Activated CD4-positive, alpha-beta T cell treated with anti-CD3 and anti-CD28 coated beads for 24 hours (primary cell): ENCODE data around the gene SPSB3.

ENCODE experiments used
- DNase-seq, 2 donors: peaks; one replicate each; pipeline ENCODE4 v3.0.0-alpha.2; 2020; ENCODE audit warnings: low read depth in 2 of 2

SPSB3 gene

GRCh38 chr16:1775006-1775845 lies 7.1 kb downstream of the SPSB3 start:
- DNase-seq, result no peak

DNA sequence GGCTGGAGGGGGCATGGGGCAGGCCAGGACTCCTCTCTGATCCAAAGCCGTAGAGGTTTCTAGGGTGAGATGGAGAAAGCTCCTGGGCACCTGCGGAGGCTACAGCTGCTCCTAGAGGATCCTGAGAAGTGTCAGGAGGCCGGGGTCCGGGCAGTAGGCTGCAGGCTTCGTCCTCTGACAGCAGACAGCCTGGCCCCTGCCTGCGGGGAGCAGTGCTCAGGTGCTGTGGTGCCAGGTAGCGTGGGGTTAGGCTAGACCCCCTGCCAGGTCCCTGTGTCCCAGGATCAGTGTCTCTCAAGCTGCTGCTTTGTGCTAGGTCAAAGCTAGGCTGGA lies 8.0 kb downstream of the SPSB3 start:
- DNase-seq, result no peak

GRCh38 chr16:1773703-1774447 lies 8.5 kb downstream of the SPSB3 start:
- no peak for DNase-seq

DNA sequence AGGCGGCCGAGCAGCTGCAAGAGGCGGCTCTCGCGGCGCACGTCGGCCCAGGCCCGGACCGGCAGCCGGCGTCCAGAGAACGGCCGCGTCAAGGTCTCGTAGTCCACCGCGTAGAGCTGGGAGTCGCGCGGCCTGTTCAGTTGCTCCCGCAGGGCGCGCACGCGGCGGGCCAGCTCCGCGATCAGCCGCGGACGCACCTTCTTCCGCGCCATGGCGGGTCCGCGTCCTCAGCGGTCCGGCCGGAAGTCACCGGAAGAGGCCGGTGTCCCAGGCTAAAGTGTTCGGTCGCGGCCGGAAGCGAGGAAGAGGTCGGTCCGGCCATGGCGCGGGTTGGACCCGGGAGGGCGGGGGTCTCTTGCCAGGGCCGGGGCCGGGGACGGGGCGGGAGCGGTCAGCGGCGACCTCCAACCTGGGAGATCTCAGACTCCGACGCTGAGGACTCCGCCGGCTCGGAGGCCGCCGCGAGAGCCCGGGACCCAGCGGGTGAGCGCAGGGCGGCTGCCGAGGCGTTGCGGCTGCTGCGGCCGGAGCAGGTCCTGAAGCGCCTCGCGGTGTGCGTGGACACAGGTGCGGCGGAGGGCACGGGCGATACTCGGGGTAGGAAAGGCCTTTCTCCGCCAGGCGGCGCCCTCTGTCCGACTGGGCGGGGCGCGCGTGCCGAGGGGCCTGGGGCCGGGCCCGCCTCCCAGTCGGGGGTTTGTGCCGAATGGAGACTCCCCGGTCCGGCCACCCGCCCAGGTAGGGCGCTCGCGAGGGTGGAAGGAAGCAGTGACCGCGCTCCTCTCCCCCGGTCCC lies 9.3 kb downstream of the SPSB3 start, which contains the start of gene MRPS34:
MRPS34 (minus strand) TSS at position 227 of the 795 bp plus-strand sequence; CDS start at position 212, 15 bp downstream.
- DNase-seq, result peak; percentile 69 to 76

DNA sequence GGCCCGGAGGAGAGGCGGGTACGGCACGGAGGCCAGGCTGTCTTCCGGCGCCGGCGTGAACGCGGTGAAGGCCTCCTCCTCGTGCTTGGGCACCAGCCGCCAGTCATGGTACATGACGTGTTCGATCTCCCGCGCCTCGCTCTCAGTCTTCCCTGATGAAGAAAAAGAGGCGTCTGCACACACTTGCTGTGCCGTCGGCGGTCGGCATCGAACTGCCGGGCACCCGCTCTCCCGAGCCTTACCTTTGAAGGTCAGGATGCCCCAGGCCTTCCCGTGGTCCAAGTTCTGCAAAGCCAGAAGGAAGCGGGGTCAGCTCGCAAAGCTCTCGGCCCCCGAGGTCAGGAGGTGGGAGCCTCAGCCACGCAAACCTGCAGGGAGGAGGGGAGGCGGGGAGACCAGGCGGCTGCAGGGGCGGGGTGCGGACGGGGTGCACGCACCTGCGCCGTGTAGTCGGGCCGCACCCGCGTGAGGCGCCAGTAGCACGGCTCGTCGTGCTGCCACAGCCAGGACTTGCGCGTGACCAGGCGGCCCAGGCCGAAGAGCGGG lies 9.9 kb downstream of the SPSB3 start, which contains the start of gene EME2:
EME2 (plus strand) TSS at position 449 of the 546 bp plus-strand sequence. CDS start 418 bp downstream, outside the sequence.
- no peak for DNase-seq

GRCh38 chr16:1771864-1772361 lies 10.5 kb downstream of the SPSB3 start:
- DNase-seq, result no peak

DNA sequence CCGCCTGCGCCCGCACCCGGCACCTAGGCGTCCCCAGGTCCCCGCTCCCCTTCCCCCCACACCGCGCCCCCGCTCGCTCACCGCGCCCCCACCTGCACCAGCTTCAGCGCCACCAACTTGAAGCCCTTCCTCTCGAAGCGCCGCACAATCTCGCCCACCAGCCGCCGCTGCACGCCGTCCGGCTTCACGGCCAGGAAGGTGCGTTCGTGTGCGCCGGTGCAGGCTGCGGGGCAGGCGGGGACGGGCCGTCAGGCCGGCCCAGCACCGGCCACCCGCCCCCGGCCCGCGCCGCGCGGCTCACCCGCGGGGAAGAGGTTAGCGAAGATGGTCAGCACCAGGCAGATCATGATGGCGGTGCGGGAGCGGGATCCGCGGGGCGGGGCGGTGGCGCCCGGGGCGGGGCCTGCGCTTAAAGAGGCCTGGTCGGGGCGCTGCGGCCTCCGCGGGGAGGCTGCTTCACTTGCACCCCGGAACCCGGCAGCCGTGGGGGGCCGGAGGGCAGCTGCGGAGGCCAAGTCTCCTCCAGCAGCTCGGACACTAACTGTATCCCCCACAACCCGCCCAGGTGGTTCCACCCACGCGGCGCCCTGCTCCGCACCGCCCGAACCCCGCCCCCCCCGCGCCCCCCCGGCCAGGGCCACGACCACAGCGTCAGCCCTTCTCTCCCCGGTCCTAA lies 11.0 kb downstream of the SPSB3 start, which contains the start of gene NME3:
NME3 (minus strand) TSS at position 356 of the 676 bp plus-strand sequence; CDS start at position 347, 9 bp downstream.
- peak; percentile 66 to 69 for DNase-seq

DNA sequence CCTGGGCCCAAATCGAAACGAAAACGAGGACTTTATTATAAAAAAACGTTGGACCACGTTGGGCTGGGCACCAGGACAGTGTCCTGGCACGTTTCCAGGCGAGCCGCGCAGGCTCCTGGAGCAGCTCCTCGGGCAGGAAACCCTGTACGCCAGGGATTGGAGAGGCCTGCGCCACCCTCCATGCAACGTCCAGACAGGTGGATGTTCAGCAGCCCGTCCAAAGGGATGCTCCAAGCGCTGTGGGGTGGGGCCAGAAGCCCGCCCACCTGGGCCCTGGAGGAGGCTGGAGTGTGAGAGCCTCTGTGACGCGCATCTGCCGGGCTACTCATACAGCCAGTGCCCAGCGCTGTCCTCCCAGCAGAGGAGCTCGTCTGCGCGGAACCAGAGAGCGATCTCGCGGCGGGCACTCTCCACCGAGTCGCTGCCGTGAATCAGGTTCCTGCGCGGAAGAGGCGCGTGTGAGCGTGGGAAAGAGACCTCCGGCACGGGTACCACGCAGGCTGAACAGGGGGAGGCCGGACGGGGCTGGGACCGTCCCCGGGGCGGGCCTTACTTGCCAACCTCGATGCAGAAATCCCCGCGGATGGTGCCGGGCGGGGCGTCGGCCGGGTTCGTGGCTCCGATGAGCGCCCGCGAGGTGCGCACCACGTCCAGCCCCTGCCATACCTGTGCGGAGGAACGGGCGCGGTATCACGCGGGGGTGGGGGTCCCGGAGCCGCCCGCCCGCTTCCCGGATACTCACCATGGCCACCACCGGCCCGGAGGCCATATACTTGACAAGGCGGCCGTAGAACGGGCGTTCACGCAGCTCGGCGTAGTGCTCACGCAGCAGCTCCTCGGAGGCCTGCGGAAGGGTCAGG lies 11.8 kb downstream of the SPSB3 start:
- peak in 1 of 2 donors; percentile 53 for DNase-seq

DNA sequence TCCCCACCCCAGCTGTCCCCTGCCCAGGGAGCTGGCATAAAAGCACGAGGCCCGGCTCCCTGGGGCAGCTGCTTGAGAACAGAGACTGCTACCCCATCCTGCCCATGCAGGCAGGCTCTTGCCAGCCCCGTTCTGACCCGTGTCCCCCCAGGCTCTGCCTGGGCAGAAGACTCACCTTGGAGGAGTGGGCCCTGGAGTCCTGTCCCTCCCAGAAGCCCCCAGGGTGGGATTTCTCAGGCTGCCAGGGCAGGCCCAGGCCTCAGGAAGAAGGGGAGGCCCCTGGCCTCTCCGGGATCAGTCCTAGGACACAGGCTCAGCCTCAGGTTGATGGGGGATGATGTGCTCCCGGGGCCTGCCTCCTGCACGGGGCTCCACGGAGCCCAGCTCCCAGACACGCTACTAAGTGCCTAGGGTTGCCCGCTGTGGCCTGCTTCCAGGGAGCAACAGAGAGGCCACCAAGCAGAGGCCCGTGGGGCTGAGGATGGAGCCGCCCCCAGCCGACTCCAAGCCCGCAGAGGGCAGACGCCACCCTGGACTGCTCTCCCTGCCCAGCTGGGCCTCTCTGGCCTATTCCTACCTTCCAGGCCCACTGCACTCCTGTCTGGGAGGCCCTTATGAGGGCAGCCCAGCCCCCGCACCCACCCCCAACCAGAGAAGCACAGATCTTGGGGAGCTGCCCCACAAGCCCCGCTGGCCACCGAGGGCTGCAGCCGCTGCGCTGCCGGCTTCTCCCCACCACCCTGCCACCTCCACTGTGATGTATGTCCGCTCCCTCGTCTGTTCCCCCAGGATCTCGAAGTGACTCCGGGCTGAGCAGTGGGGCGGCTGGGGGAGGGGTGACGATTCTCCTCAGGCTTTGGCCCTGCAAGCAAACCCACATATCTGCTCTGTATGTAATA lies 12.7 kb downstream of the SPSB3 start:
- DNase-seq, result no peak

DNA sequence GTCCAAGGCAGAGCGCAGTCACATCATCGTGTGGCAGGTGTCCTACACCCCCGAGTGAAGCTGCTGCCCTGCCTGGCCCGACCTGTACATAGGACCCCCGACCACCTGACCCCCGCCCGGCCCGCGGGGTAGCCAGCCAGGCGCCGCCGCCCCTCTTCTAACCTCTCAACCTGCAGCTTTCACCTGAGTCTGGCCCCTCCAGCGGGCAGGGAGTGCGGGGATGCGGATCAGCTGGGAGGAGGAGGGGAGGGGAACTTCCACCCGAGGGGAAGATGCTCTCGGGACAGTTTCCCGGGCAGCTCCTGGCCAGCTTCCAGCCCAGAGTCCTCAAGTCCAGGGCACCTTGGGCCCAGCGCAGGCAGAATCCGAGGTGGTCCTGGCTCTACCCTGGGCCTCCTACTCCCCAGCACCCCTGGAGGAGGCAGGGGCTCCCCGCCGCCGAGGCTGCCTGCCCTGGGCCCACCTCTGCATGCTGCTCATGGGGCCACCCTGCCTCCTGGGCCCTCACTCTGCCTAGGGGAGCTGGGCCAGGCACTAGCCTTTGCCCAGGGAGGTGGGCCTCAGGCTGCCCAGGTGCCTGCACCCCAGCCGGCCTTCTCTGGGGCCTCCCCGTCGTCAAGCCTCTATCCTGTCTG lies 13.5 kb downstream of the SPSB3 start:
- DNase-seq, result no peak

DNA sequence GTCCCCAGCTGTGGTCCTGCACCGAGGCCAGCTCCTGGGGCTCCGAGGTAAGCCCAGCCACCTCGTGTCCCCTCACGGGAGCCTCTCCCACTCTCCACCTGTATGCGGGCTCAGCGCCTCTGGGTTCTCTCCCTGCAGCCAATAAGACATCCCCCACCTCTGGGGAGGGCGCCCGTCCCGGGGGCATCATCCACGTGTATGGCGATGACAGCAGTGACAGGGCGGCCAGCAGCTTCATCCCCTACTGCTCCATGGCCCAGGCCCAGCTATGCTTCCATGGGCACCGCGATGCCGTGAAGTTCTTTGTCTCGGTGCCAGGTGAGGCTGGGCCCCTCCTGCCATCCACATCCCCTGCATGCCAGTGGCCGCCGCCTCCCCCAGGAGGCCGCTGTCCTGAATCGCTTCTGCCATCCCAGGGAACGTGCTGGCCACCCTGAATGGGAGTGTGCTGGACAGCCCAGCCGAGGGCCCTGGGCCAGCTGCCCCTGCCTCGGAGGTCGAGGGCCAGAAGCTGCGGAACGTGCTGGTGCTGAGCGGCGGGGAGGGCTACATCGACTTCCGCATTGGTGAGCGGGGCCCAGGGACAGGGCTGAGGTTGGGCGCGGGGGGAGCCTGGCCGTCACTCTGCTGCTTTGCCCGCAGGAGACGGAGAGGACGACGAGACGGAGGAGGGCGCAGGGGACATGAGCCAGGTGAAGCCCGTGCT lies 14.2 kb downstream of the SPSB3 start:
- no peak for DNase-seq

DNA sequence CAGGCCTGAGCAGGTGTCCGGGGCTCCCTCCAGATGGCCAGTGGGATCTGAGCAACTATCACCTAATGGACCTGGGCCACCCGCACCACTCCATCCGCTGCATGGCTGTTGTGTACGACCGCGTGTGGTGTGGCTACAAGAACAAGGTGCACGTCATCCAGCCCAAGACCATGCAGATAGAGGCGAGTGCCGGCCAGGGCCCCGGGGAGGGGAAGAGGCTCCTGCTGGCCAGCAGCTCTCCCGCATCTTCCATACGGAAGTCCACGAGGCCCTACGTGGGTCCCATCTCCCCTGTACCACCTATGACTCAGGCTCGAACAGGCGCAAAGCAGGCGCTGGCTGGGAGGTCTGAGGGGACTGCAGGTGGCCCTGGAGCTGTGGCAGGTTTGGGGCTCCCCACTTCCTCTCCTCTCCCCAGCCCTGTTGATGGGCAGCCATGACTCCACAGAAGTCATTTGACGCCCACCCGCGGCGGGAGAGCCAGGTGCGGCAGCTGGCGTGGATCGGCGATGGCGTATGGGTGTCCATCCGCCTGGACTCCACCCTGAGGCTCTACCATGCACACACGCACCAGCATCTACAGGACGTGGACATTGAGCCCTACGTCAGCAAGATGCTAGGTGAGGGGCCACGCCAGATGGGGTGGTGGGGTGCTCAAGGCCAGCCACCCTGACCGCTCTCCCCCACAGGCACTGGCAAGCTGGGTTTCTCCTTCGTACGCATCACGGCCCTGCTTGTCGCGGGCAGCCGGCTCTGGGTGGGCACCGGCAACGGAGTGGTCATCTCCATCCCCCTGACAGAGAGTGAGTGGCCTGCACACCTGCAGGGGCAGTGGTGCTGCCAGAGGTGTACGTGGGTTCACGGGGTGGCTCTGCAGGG lies 15.0 kb downstream of the SPSB3 start:
- no peak for DNase-seq

- no peak for DNase-seq
These were observed 15.7 kb downstream of the SPSB3 start for GRCh38 chr16:1766701-1767100.

DNA sequence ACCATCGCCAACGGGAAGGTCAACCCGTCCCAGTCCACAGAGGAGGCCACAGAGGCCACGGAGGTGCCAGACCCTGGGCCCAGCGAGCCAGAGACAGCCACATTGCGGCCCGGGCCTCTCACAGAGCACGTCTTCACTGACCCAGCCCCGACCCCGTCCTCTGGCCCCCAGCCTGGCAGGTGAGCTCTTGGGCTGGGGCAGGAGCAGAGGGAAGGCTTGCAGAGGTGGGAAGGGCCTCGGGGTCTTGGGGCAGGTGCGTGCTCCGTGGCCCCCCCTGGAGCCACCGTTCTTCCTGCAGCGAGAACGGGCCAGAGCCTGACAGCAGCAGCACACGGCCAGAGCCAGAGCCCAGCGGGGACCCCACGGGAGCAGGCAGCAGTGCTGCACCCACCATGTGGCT lies 16.1 kb downstream of the SPSB3 start:
- DNase-seq, result no peak

- DNase-seq, result no peak
These were observed 16.5 kb downstream of the SPSB3 start for GRCh38 chr16:1765826-1766225.

DNA sequence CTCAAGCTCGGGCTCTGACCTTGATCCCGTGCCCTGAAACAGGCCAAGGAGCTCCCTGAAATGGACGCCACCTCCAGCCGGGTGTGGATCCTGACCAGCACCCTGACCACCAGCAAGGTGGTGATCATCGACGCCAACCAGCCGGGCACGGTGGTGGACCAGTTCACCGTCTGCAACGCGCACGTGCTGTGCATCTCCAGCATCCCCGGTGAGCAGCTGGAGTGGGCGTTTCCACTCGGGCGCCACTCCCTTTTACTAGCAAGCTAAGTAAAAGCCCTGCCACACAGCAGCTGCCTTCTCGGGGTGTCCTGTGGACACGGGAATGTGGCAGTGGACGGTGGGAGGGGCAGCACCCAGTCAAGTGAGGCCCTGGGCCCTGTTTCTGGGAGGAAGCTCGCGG lies 17.4 kb downstream of the SPSB3 start:
- DNase-seq, result no peak
